CD4-positive, alpha-beta T cell treated with Interleukin-12 subunit alpha and Interleukin-12 subunit beta, for 1 hour (primary cell): ENCODE measurements around the gene KRT33A.
"Not testable (repeated sequence)": the region's sequence is repeated elsewhere in the genome, so short reads cannot be mapped to it uniquely, and the experiment has no call there.

Experiments used
- DNase-seq: peaks from one replicate; pipeline ENCODE4 v3.0.0-alpha.2; 2020

The KRT33A gene

GRCh38 chr17:41350381-41350878, at the start of gene KRT33A:
Gene KRT33A, minus strand, starts transcription at chr17:41350828. Its CDS starts 61 bp downstream, at chr17:41350767.
- DNase-seq = not testable (repeated sequence)

- no peak for DNase-seq
Measured at GRCh38 chr17:41396996-41397660, 46.5 kb upstream of the KRT33A start, which contains the start of gene KRT31. Gene KRT31, minus strand, starts transcription at chr17:41397608. Its CDS starts 69 bp downstream, at chr17:41397539.

GRCh38 chr17:41396340-41396739, 45.7 kb upstream of the KRT33A start:
- DNase-seq = no peak

- no peak for DNase-seq
Measured at GRCh38 chr17:41395611-41396010, 45.0 kb upstream of the KRT33A start.

GRCh38 chr17:41395044-41395443, 44.4 kb upstream of the KRT33A start:
- DNase-seq = not testable (repeated sequence)

GRCh38 chr17:41394254-41394996, 43.8 kb upstream of the KRT33A start:
- no peak for DNase-seq

- no peak for DNase-seq
Measured at GRCh38 chr17:41393826-41394225, 43.2 kb upstream of the KRT33A start.

GRCh38 chr17:41393294-41393693, 42.7 kb upstream of the KRT33A start:
- DNase-seq = no peak

GRCh38 chr17:41392278-41392677, 41.6 kb upstream of the KRT33A start:
- no peak for DNase-seq

- no peak for DNase-seq
Measured at GRCh38 chr17:41391535-41391934, 40.9 kb upstream of the KRT33A start.

GRCh38 chr17:41390411-41390938, 39.8 kb upstream of the KRT33A start:
- DNase-seq = no peak

- DNase-seq = no peak
Measured at GRCh38 chr17:41387670-41388069, 37.0 kb upstream of the KRT33A start.

- no peak for DNase-seq
Measured at GRCh38 chr17:41386227-41386626, 35.6 kb upstream of the KRT33A start.

- no peak for DNase-seq
Measured at GRCh38 chr17:41383690-41384089, 33.1 kb upstream of the KRT33A start.

GRCh38 chr17:41382394-41382793, 31.8 kb upstream of the KRT33A start:
- no peak for DNase-seq

GRCh38 chr17:41381943-41382342, 31.3 kb upstream of the KRT33A start, which contains the start of gene KRT34:
Gene KRT34, minus strand, starts transcription at chr17:41382306. Its CDS starts 60 bp downstream, at chr17:41382246.
- DNase-seq = not testable (repeated sequence)

GRCh38 chr17:41380091-41380490, 29.5 kb upstream of the KRT33A start:
- DNase-seq = not testable (repeated sequence)

GRCh38 chr17:41377546-41377945, 26.9 kb upstream of the KRT33A start:
- no peak for DNase-seq

GRCh38 chr17:41369713-41370112, 19.1 kb upstream of the KRT33A start, which contains the start of gene KRT33B:
Gene KRT33B, minus strand, starts transcription at chr17:41369813. Its CDS starts 63 bp downstream, at chr17:41369750.
- DNase-seq = no peak

GRCh38 chr17:41369023-41369422, 18.4 kb upstream of the KRT33A start:
- DNase-seq = no peak

GRCh38 chr17:41367426-41368075, 16.9 kb upstream of the KRT33A start:
- no peak for DNase-seq

GRCh38 chr17:41366070-41366469, 15.4 kb upstream of the KRT33A start:
- DNase-seq = no peak

- no peak for DNase-seq
Measured at GRCh38 chr17:41363881-41364280, 13.3 kb upstream of the KRT33A start.
